ENCODE results near the gene BCL2L13.

GRCh38 chr22:17777717-17778044, 139.1 kb downstream of the BCL2L13 start:
- TF ChIP-seq FOXK2 (IDR thresholded peaks at IDR 0.05) (no peak), NFRKB (IDR thresholded peaks at IDR 0.05) (no peak), ELF4 (IDR thresholded peaks at IDR 0.05) (no peak)

Measured in HEK293T (cell line).